AG09319 (cell line): ENCODE data around the gene MROH2B.

Experiments
- DNase-seq: peaks from one replicate; pipeline ENCODE4 v3.0.0-alpha.2; 2010; ENCODE audit warnings: low read depth; ENCODE audit errors: extremely low read depth
- CTCF ChIP-seq: IDR thresholded peaks from 2 replicates; pipeline ENCODE4 v1.5.1; 2011; ENCODE audit warnings: low read depth, mild to moderate bottlenecking, inconsistent platforms, low read length, moderate library complexity

The MROH2B gene

DNA sequence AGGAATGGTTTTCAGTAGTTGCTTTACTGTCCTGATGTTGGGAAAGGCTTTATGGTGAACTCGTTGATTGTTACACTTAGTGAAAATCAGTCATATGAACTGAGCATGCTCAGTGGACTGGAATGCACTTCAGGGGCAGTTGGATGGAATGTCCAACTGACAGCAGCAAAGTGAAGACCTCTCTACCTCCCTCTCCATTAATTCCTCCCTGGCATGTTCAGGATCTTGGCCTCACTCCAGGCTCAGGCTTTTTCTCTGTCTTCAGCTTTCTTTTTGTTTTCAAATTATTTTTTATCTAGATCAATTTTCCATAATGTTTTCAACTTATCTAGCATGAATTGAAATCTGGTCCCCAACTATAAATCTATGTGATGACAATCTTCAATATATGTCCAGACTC, at the start of gene MROH2B:
Gene MROH2B, minus strand, starts transcription at position 101 of the 400 bp plus-strand sequence. CDS start 490 bp downstream, outside the sequence.
- no peak for DNase-seq
- no peak for TF ChIP-seq CTCF

- no peak for TF ChIP-seq CTCF
- no peak for DNase-seq
Observed at GRCh38 chr5:41120600-41120999, 49.5 kb upstream of the MROH2B start.

DNA sequence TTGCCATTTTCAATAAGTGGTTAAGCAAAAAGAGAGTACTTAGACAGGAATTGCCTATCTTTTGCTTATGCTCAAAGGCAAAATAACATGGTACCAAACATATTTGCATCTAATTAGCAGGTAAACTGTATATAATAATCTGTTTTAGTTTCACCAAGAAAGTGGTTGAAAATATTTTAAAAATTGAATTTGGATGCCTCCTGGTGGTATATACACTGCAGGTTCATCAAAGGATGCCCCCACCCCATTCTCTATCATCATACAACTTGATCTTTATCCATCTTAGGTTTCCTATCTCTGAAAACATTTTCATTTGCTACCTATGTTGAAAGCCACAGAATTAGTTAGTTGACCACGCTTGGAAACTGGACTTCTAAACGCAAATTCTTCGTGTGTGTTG, 47.0 kb upstream of the MROH2B start:
- DNase-seq, result no peak
- no peak for TF ChIP-seq CTCF

DNA sequence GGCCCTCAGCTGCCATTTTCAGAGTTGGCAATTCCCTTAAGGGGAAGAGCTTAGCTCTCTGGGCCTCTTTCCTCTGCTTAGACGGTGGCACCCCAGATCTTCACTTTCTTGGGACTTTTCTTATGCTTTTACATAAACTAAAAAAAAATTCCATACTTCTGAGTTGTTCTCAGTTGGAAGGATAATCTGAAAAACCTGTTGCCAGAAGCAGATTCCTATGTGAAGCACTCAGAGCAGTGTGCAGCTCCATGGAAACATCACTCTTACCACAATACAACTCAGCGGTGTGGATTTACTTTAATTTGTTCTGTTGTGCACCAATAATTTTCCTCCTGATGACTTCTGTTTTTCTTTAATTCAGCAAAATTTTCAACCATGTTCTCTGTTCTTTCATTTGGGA, 44.1 kb upstream of the MROH2B start:
- peak; percentile 71 for DNase-seq
- no peak for TF ChIP-seq CTCF

DNA sequence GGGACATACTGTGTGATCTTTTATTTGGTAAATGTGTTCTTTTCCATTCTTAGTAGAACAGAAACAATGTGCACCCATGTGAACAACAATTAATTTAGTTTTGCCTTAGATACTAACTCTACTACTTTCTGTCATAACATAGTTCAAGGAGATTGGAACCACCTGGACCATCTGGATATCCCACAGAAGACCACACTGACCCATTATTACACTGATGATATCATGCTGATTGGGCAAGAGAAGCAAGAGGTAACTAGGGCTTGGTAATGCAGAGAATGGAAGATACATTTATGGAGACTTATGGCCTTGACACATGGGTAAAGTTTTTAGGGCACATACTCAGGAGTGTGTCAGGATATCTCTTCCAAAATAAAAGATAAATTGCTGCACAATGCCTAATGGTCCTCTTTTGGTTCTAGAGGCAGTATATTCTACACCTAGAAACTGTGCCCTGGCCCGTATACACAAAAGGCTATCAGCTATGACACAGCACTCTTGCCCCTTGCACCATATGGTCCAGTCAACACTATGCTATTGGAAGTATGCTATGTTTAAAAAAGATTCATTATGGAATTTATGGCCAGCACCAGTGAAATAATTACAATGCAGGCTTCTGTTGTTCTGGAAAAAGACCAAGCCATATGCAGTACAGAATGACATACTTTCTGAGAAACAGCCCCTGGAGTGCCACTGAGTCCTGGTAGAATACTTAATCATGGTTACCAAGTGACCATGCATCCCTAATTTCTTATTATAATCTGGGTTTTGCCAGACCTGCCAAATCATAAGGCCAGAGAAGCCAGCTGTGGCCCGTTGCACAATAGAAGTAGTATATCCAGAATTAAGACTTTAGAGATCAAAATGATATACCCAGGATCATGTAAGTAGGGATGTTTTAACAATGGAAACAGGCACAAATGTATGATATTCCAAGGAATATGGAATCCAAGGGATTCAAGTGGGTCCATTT, 41.6 kb upstream of the MROH2B start:
- DNase-seq, result peak; percentile 25

DNA sequence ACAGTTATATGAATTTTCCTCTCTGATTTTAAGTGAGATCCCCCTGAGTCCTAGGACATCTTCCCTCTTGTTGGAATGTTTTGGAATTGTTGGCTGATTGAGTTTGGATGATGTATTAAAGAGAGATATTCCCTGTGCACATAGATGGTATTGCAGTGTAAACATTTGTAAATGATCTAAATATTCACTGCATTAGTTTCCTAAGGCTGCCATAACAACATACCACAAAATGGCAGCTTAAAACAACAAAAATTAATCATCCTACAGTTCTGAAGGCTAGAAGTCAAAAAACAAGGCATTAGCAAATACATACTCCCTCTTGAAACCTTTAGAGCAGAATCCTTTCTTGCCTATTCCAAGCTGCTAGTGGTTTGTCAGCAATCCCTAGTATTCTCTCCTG, 38.0 kb upstream of the MROH2B start:
- DNase-seq, result no peak
- no peak for TF ChIP-seq CTCF

More for the DNA sequence above, 41.6 kb upstream of the MROH2B start:
- TF ChIP-seq CTCF, result no peak

- no peak for TF ChIP-seq CTCF
- no peak for DNase-seq
Observed at GRCh38 chr5:41102341-41102740, 31.2 kb upstream of the MROH2B start.
